ENCODE measurements around the gene SIGLEC12. TPM values are rescaled to one million over a fixed set of nuclear protein-coding genes. Genes with fewer than 3 reads are reported as not detected.

SIGLEC12 gene
- total and polyA plus RNA-seq, 9 of the 15 experiments (the other 6 are each of a cell fraction or from before 2014, with no cell fraction given) = 0.08 to 1.3 (median 0.54) TPM

DNA sequence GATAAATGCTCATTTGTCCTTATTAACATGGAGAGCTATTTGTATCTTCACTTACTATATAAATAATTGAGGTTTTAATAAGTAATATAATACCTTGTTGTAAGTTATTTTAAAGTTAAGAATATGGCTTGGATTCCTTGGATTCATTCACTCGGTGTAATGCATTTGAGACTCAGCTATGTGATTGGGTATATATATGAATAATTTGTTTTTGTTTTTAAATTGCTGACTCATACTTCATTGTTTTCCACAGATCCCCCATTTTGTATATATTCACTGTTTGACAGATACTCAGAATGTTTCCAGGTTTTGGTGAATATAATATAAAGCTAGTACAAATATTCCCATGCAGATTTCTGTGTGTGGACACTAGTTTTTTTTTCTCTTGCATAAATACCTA lies 30.1 kb downstream of the SIGLEC12 start (continued):
- no peak for TF ChIP-seq ESRRB (CRISPR knock-in tag; IDR thresholded peaks at IDR 0.05; ENCODE audit: borderline replicate concordance)
- TF ChIP-seq POLR2H (tag; IDR thresholded peaks at IDR 0.05; ENCODE audit: low read depth) = peak; percentile 67
- TF ChIP-seq PHB2 (IDR thresholded peaks at IDR 0.05; ENCODE audit: low read depth) = no peak
- no peak for TF ChIP-seq CBFA2T3 (IDR thresholded peaks at IDR 0.05)
- TF ChIP-seq ZNF316 (IDR thresholded peaks at IDR 0.05) = peak; percentile 98
- peak; percentile 96 for TF ChIP-seq MAFG (tag; conservative IDR thresholded peaks at IDR 0.05)
- no peak for TF ChIP-seq PML (IDR thresholded peaks at IDR 0.05; ENCODE audit: low read length)
- TF ChIP-seq PTRF (tag; IDR thresholded peaks at IDR 0.05) = 0 out of 2 replicates have a peak, but pooled peaks have one; percentile 36
- TF ChIP-seq ZNF695 (CRISPR knock-in tag; IDR thresholded peaks at IDR 0.05) = no peak
- TF ChIP-seq, protein P1, sequence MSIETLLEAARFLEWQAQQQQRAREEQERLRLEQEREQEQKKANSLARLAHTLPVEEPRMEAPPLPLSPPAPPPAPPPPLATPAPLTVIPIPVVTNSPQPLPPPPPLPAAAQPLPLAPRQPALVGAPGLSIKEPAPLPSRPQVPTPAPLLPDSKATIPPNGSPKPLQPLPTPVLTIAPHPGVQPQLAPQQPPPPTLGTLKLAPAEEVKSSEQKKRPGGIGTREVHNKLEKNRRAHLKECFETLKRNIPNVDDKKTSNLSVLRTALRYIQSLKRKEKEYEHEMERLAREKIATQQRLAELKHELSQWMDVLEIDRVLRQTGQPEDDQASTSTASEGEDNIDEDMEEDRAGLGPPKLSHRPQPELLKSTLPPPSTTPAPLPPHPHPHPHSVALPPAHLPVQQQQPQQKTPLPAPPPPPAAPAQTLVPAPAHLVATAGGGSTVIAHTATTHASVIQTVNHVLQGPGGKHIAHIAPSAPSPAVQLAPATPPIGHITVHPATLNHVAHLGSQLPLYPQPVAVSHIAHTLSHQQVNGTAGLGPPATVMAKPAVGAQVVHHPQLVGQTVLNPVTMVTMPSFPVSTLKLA (conservative IDR thresholded peaks at IDR 0.05) = 0 out of 4 replicates have a peak, but pooled peaks of 1 of the 2 experiments have one; percentile 8
- no peak for TF ChIP-seq PHTF2 (CRISPR knock-in tag; IDR thresholded peaks at IDR 0.05)
- TF ChIP-seq MAFK (IDR thresholded peaks at IDR 0.05; ENCODE audit: low read length) = peak; percentile 83
- TF ChIP-seq NR2F6 (CRISPR knock-in tag; IDR thresholded peaks at IDR 0.05) = no peak
- TF ChIP-seq ZNF561 (CRISPR knock-in tag; conservative IDR thresholded peaks at IDR 0.05) = no peak
- no peak for TF ChIP-seq MEF2D (tag; conservative IDR thresholded peaks at IDR 0.05; ENCODE audit: low read depth)
- 0 out of 2 replicates have a peak, but pooled peaks have one; percentile 16 for TF ChIP-seq SOX6 (IDR thresholded peaks at IDR 0.05)
- TF ChIP-seq MAFF (IDR thresholded peaks at IDR 0.05; ENCODE audit: low read length) = peak; percentile 89
- TF ChIP-seq SREBF1 (IDR thresholded peaks at IDR 0.05; ENCODE audit: borderline replicate concordance, low read depth, low read length) = no peak
- TF ChIP-seq ETS2 (tag; IDR thresholded peaks at IDR 0.05; ENCODE audit: borderline replicate concordance, poor library complexity, severe bottlenecking) = no peak
- TF ChIP-seq, protein P2, sequence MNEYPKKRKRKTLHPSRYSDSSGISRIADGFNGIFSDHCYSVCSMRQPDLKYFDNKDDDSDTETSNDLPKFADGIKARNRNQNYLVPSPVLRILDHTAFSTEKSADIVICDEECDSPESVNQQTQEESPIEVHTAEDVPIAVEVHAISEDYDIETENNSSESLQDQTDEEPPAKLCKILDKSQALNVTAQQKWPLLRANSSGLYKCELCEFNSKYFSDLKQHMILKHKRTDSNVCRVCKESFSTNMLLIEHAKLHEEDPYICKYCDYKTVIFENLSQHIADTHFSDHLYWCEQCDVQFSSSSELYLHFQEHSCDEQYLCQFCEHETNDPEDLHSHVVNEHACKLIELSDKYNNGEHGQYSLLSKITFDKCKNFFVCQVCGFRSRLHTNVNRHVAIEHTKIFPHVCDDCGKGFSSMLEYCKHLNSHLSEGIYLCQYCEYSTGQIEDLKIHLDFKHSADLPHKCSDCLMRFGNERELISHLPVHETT (CRISPR knock-in tag; conservative IDR thresholded peaks at IDR 0.05 in 1 of 2, IDR thresholded peaks at IDR 0.05 in 1 of 2) = peak in 1 of 2 experiments; percentile 36; a peak in 1 of 4 replicates

Data from K562 (cell line).